ENCODE measurements around the gene SYNE4. TPM values are rescaled to one million over a fixed set of nuclear protein-coding genes. Genes with fewer than 3 reads are reported as not detected.

Gene SYNE4
- total RNA-seq, 4 donors from 2014 or later = 0.42 to 3.0 (median 1.8) TPM

DNA sequence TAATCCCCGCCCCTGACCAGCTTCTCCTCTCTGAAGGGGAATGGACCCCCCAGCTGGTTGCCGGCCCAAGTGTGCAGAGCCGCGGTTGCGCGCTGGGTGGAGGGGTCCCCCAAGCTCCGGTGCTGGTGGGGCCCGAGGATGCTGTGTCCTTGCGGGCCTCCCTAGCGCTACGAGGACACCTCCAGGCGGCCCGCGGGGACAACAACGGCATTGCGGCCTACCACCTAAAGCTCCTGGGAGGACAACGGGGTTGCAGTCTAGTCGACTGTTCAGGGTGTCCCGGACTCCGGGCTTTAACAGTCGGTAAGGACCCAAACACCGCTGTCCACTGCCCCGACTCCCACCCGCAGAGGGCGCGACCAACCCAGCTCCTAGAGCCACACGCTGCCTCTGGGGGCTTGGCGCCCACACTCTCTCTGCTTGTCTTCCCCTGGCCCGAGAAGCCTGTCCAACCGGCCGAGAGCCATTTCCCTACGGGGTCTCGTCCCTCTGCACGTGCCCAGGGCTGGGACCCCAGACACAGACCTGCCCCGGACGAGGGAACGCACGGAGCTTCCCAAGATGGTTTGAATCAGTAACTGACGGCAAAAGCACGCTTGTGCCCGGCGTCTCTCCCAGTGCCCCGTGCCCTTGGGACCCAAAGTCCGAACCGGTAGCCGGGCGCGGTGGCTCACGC is 14.6 kb downstream of the SYNE4 start:
- Histone ChIP-seq H3K9me3 (no peaks in the 10 kb centered on the region), H3K36me3 (peaks cover 9% of the 10 kb centered on the region), H3K27me3 (peaks cover 1% of the 10 kb centered on the region), H3K4me3 (peak overlapping the region; percentile 89), H3K27ac (no peak overlapping the region), H3K4me1 (peaks cover 34% of the 10 kb centered on the region)
- 47% methylated on average over 12 of the region's 49 CpGs for WGBS
- TF ChIP-seq POLR2AphosphoS5 (IDR thresholded peaks at IDR 0.05) = no peak
- no peak for TF ChIP-seq POLR2A (IDR thresholded peaks at IDR 0.05)
- TF ChIP-seq, protein P1, sequence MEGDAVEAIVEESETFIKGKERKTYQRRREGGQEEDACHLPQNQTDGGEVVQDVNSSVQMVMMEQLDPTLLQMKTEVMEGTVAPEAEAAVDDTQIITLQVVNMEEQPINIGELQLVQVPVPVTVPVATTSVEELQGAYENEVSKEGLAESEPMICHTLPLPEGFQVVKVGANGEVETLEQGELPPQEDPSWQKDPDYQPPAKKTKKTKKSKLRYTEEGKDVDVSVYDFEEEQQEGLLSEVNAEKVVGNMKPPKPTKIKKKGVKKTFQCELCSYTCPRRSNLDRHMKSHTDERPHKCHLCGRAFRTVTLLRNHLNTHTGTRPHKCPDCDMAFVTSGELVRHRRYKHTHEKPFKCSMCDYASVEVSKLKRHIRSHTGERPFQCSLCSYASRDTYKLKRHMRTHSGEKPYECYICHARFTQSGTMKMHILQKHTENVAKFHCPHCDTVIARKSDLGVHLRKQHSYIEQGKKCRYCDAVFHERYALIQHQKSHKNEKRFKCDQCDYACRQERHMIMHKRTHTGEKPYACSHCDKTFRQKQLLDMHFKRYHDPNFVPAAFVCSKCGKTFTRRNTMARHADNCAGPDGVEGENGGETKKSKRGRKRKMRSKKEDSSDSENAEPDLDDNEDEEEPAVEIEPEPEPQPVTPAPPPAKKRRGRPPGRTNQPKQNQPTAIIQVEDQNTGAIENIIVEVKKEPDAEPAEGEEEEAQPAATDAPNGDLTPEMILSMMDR (IDR thresholded peaks at IDR 0.05) = no peak
- no peak for TF ChIP-seq EP300 (IDR thresholded peaks at IDR 0.05)
- DNase-seq (ENCODE audit: low spot score in 2 of 2) = no peak

DNA sequence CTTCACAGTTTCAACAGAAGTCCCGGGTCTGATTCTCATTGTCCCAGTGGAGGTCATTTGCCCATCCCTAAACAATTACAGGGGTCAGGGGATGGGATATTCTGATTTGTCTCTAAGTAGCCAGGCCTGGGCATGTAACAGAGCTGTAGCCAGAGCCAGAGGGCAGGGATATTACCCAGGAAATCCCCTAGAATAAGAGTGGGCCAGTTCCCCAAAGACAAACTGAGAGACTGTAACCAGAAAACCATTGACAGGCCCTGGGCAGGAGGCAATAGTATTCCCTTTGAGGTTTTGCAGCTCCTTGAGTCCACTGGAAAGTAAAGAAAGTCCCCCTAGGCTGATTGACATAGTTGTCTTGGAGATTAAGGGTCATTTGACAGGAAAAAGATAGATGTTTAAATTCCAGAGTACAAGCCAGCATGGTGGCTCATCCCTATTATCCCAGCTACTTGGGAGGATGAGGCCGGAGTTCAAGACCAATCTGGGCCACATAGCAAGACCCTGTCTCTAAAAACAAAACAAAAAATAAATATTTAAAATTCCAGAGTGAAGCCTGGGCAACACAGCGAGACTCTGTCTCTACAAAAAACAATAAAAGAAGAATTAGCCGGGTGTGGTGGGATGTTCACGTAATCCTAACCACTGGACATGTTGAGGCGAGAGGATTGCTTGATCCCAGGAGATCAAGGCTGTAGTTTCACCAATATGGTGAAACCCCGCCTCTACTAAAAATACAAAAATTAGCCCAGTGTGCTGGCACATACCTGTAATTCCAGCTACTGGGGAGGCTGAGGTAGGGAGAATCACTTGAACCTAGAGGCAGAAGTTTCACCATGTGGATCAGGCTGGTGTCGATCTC is 15.5 kb downstream of the SYNE4 start:
- TF ChIP-seq EP300 (IDR thresholded peaks at IDR 0.05) = no peak
- no peak for TF ChIP-seq POLR2A (IDR thresholded peaks at IDR 0.05)
- TF ChIP-seq, protein P1 (IDR thresholded peaks at IDR 0.05) = no peak
- no peak for TF ChIP-seq POLR2AphosphoS5 (IDR thresholded peaks at IDR 0.05)
- Histone ChIP-seq H3K27me3 (peaks cover 9% of the 10 kb centered on the region), H3K36me3 (peaks cover 2% of the 10 kb centered on the region), H3K27ac (no peak overlapping the region), H3K4me1 (peaks cover 30% of the 10 kb centered on the region), H3K4me3 (no peak overlapping the region), H3K9me3 (no peaks in the 10 kb centered on the region)
- no peak for DNase-seq (ENCODE audit: low spot score in 2 of 2)
- WGBS = 78% methylated on average over 8 of the region's 8 CpGs

DNA sequence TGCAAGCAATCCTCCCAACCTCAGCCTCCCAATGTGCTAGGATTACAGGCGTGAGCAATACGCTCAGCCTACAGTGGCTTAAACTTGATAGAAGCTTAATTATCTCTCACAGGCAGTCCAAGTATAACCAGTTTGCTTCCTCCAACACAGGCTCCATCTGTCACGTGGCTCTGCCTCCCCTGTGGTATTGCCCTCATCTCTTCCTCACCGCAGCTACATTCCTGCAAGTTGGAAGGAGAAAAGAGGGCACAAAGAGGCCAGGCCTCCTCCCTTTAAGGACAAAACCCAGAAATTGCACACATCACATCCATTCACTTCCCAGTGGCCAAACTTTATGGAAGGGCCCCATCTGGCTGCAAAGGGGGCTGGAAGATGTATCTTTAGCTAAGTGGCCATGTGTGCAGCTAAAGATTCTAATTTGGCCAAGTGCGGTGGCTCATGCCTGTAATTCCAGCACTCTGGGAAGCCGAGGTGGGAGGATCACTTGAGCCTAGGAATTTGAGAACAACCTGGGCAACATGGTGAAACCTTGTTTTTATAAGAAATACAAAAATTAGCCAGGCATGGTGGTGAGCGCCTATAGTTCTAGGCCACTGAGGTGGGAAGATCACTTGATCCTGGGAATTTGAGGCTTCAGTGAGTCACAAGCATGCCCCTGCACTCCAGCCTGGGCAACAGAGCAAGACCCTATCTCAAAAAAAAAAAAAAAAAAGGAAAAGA is 16.7 kb downstream of the SYNE4 start:
- no peak for DNase-seq (ENCODE audit: low spot score in 2 of 2)
- WGBS = 85% methylated on average over 7 of the region's 7 CpGs
- H3K4me3 ChIP-seq = no peak overlapping the region
- no peaks in the 10 kb centered on the region for H3K36me3 ChIP-seq
- H3K27ac ChIP-seq = no peak overlapping the region
- peaks cover 22% of the 10 kb centered on the region for H3K27me3 ChIP-seq
- no peaks in the 10 kb centered on the region for H3K9me3 ChIP-seq
- H3K4me1 ChIP-seq = peaks cover 32% of the 10 kb centered on the region
- TF ChIP-seq, protein P1 (IDR thresholded peaks at IDR 0.05) = no peak
- TF ChIP-seq EP300 (IDR thresholded peaks at IDR 0.05) = no peak

DNA sequence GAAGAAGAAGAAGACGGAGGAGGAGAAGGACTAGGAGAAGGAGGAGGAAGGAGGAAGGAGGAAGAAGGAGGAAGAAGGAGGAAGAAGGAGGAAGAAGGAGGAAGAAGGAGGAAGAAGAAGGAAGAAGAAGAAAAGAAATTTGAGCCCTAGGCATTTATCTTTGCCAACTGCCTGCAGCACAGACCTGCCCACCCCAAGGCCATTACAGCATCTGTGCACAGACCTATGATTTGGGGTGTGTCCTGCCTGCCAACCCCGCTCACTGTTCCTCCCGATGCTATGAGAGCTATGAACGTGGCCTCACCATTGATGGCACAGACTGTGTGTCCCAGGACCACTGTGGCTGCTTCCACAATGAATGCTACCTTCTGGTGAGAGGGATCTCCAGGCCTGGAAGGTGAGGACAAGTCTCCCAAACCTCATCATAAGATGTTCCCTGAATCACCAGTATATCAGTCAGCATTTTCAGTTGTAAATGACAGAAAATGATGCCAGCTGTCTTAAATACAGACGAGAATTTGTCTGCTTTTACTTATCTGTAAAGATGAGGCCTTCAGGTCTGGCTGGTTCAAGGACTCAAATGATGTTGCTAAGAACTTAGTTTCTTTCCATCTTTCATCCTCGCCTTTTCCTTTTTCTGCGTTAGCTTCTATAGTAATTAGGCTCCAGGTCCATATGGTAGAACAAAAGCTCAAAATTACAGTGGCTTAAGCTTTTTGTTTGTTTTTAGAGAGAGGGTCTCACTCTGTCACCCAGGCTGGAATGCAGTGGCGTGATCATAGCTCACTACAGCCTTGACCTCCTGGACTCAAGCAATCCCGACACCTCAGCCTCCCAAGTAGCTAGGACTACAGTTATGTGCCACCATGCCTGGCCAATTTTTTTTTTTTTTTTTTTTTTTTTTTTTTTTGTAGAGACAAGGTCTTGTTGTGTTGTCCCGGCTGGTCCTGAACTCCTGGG is 17.6 kb downstream of the SYNE4 start:
- WGBS = 76% methylated on average over 10 of the region's 10 CpGs
- TF ChIP-seq POLR2AphosphoS5 (IDR thresholded peaks at IDR 0.05) = no peak
- TF ChIP-seq, protein P1 (IDR thresholded peaks at IDR 0.05) = no peak
- no peak for TF ChIP-seq EP300 (IDR thresholded peaks at IDR 0.05)
- TF ChIP-seq POLR2A (IDR thresholded peaks at IDR 0.05) = no peak

More for the DNA sequence above, 17.6 kb downstream of the SYNE4 start:
- Histone ChIP-seq H3K4me3 (no peak overlapping the region), H3K9me3 (no peaks in the 10 kb centered on the region), H3K27ac (no peak overlapping the region), H3K4me1 (peaks cover 26% of the 10 kb centered on the region), H3K36me3 (no peaks in the 10 kb centered on the region), H3K27me3 (peaks cover 30% of the 10 kb centered on the region)
- no peak for DNase-seq (ENCODE audit: low spot score in 2 of 2)

Data from suprapubic skin (tissue), 4 donors.